HG02759 (cell line): Measurements from ENCODE around the gene MAP3K10.
"Not testable (repeated sequence)": the region's sequence is repeated elsewhere in the genome, so short reads cannot be mapped to it uniquely, and the experiment has no call there.

ENCODE experiments used
- ATAC-seq: cut with Tn5 transposase; IDR thresholded peaks from one replicate; pipeline ENCODE4 v1.9.1; 2021; ENCODE audit warnings: mild to moderate bottlenecking, moderate library complexity; ENCODE audit not compliant: unreplicated experiment

Gene MAP3K10

GRCh38 chr19:40216013-40216776 is 25.0 kb downstream of the MAP3K10 start:
- no peak for ATAC-seq

- ATAC-seq = no peak
These were observed 25.5 kb downstream of the MAP3K10 start for GRCh38 chr19:40216777-40217026.

GRCh38 chr19:40217027-40217810 is 26.0 kb downstream of the MAP3K10 start:
- no peak for ATAC-seq

- ATAC-seq = no peak
These were observed 27.0 kb downstream of the MAP3K10 start, which contains the start of gene TTC9B for GRCh38 chr19:40217934-40218890. Gene TTC9B, minus strand, starts transcription at chr19:40218384. Its CDS starts 3 bp downstream, at chr19:40218381.

DNA sequence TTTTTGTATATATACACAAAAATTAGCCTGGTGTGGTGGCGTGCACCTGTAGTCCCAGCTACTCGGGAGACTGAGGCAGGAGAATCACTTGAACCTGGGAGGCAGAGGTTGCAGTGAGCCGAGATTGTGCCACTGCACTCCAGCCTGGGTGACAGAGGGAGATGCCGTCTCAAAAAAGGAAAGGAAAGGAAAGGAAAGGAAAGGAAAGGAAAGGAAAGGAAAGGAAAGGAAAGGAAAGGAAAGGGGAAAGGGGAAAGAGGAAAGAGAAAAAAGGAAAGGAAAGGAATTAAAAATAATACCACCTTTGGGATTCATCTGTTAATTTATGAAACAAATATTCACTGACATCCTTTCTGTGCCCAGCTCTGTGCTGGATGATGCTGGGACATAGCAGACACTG is 27.8 kb downstream of the MAP3K10 start:
- not testable (repeated sequence) for ATAC-seq

- no peak for ATAC-seq
These were observed 28.6 kb downstream of the MAP3K10 start for GRCh38 chr19:40219721-40220276.

DNA sequence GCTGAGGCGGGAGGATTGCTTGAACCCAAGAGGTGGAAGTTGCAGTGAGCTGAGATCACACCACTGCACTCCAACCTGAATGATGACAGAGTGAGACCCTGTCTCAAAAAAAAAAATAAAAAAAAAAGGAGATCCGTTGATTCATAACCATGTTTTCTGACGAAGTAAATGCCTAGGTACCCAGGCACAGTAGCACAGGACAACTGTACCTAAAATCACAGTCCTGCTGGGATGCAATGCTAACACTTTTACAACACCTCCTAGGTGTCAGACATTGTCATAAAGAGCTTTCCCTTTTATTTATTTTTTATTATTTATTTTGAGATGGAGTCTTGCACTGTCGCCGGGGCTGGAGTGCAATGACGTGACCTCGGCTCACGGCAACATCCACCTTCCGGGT is 29.4 kb downstream of the MAP3K10 start:
- ATAC-seq = no peak

DNA sequence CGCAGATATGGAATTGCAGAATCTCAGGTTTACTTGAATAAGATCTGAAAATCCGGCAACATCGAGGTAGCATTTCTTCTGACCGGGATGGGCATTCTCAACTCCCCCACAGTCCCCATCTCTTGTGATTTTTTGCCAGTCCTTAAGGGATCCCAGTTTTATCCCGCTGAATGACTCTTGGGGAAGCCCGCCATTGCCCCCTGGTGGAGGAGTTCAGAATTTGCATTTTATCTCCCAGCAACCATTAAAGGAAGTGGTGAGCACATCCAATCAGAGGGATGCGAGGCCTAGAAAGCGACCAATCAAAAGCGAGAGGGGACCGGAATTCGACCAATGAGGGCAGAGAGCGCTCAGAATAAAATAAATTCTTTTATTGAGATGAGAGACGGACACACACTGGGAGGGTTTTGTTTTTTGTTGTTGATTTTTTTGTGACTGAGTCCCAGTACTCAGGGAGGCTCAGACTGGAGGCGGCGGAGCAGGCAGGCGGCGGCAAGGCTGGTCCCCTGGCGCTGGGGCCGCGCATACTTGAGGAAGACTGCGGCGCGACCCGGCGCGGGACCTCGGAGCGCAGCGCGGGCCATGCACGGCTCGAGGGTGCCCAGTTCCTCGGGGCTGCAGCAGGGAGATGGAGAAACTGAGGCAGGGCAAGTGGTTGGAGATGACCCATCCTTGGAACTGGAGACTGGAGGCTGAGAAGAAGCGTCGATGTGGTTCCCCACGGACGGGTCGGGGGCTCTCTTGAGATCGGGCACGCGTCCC is 30.8 kb downstream of the MAP3K10 start:
- peak; percentile 45 for ATAC-seq

GRCh38 chr19:40223135-40223822 is 32.1 kb downstream of the MAP3K10 start:
- ATAC-seq = no peak

GRCh38 chr19:40224342-40225150 is 33.3 kb downstream of the MAP3K10 start:
- ATAC-seq = no peak

DNA sequence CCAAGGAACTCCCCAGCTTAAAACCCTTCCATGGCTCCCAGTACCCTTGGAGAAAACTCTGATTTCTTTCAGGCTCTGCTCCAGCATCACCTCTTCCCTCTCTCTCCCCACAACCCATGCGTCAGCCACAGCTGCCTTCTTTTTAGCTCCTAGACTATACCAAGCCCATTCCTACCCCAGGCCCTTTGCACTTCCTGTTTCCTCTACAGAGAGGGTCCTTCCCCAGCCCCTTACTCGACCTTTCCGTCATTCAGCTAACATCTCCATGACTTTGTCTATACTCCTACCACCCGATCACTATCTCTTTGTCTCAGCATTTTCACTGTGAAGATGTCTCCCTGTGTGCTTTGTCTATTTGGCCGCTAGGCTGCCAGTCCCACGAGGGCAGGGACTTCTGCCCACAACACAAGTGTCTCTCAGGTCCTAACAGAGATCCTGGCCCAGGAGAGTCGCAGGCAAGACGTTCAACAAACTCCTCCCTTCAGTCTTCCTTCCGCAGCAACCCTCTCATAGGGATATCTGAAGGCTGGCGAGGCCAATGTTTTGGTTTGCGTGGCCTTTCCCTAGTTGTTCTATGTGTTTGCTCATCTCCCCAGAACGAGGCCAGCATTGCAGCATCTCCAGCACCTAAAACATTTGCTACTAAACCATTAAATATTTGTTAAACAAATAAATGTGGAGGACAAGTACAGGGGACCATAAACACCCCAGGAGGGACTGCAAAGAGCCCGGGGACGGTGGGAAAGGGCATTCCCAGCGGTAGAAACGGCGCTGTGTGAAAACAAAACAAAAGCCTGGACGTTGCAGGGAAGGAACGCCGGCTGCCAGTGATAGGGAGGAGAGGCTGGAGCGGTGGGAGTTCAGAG is 34.4 kb downstream of the MAP3K10 start:
- no peak for ATAC-seq

DNA sequence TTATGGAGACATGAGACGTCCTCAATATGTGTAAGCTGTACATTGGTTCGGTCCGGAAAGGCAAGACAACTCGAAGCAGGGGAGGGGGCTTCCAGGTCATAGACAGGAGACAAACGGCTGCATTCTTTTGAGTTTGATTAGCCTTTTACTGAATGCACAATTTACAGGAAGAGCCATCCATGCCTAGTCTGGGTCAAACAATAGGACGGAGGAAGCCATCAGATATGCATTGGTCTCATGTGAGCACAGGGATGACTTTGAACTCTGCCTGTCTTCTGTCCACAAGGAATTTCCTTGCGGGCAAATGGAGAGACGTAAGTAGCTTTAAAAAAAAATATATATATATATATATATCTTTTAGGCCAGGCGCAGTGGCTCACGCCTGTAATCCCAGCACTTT is 37.1 kb downstream of the MAP3K10 start:
- ATAC-seq = no peak

DNA sequence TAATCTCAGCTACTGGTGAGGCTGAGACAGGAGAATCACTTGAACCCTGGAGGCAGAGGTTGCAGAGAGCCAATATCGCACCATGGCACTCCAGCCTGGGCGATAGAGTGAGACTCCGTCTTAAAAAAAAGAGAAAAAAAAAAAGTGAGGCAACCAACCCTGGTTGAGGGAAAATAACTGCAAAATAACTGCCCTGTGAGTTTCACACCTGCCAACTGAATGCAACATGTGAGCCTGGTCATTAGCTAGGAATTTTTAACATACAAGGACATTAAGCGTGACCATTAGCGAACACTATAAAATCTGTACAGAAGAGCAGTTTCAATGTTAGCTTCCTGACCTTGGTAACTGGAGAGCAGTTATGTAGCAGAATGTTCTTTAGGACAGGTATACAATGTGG is 37.6 kb downstream of the MAP3K10 start:
- ATAC-seq = no peak

DNA sequence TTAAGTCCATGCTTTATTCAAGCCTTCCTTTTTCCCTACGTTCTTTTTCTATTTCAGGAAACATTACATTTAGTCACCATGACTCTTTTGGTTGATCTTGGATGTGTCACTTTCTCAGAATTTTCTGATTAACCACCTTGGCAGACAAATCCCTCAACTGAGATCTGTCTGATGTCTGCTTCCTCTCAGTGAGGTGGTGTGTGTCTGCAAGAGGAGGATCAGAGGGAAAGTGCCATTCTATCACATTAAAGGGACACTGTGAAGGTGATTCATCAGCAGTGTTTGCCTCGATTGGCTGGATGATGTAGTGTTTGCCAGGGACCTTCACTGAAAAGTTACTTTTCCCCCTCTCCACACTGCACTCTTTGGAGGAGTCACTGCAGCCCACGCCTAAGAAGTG is 38.3 kb downstream of the MAP3K10 start:
- no peak for ATAC-seq

DNA sequence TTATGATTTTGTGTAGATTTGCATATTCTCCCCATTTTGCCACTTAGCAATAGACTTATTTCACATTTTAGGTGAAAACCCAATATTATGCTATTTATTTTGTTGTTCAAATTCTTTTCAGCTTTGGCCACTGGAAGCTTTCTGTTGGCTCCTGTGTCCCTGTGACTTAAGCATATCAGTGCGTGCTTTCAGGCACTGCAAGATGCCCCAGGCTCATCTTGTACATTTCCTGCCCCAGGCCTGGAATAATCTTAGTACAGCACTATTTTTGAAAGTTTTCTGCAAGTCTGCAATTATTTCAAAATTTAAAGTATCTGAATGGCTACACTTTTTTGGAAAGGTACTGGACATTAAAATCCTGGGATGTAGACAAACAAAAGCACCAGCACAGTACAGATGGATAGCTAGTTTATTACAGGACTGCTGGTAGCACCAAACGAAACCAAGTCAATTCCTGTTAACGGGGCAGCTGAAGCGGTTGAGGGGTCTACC is 38.7 kb downstream of the MAP3K10 start:
- ATAC-seq = no peak

GRCh38 chr19:40231057-40231456 is 39.8 kb downstream of the MAP3K10 start:
- ATAC-seq = no peak

GRCh38 chr19:40231544-40232424 is 40.6 kb downstream of the MAP3K10 start:
- ATAC-seq = no peak
